Measurements from ENCODE around the gene BTBD16. TPM values are rescaled to one million over a fixed set of nuclear protein-coding genes. Genes with fewer than 3 reads are reported as not detected.

BTBD16 gene
- total and polyA plus RNA-seq, 2 of the 4 experiments (the other 2 are of a cell fraction) = not detected

- Histone ChIP-seq H2AK5ac (ENCODE audit: low read depth, low read length) (no peak overlapping the region), H3K23ac (ENCODE audit: low read depth, low read length) (no peak overlapping the region), H2AK9ac (replicated peaks; ENCODE audit: low read depth, low read length, poor library complexity) (no peak overlapping the region), H3K36me3 (ENCODE audit: control insufficient read depth, insufficient read depth, low read length) (no peaks in the 10 kb centered on the region), H3K4me3 (ENCODE audit: insufficient read depth, low read depth, low read length) (no peak overlapping the region), H2BK20ac (ENCODE audit: low read depth, low read length) (no peak overlapping the region), H3K27me3 (ENCODE audit: control insufficient read depth, insufficient read depth, low read length) (no peaks in the 10 kb centered on the region), H2BK5ac (ENCODE audit: low read depth, low read length, poor library complexity, severe bottlenecking) (no peak overlapping the region), H3K9me3 (ENCODE audit: control insufficient read depth, insufficient read depth, low read length) (no peaks in the 10 kb centered on the region), H2BK120ac (ENCODE audit: low read depth, low read length) (no peak overlapping the region), H4K20me1 (ENCODE audit: insufficient read depth, low read length) (no peaks in the 10 kb centered on the region), H3K9ac (ENCODE audit: low read depth, low read length) (no peak overlapping the region), H2AFZ (replicated peaks; ENCODE audit: low read length, poor library complexity) (no peak overlapping the region), H4K5ac (ENCODE audit: low read depth, low read length) (no peak overlapping the region), H2BK15ac (ENCODE audit: low read depth, low read length) (0 out of 3 replicates have a peak overlapping the region, but pooled peaks have one; percentile 21), H3K4ac (ENCODE audit: low read depth, low read length) (no peak overlapping the region), H3K56ac (ENCODE audit: extremely low read depth, insufficient read depth, low read length) (no peak overlapping the region), H3K4me1 (ENCODE audit: control insufficient read depth, insufficient read depth, low read length) (peaks cover 12% of the 10 kb centered on the region), H4K91ac (ENCODE audit: insufficient read depth, low read depth, low read length) (no peak overlapping the region), H3K79me1 (ENCODE audit: low read depth in 1 of 2, low read length in 2 of 2) (peaks cover 0 to 8% of the 10 kb centered on the region in 2 experiments; a peak in 1 of 4 replicates), H3K14ac (replicated peaks; ENCODE audit: low read depth, low read length) (no peak overlapping the region), H3K4me2 (ENCODE audit: low read depth, low read length) (no peak overlapping the region), H3K18ac (ENCODE audit: low read depth, low read length) (peak overlapping the region; percentile 10; the same call in 1 of the 2 replicates), H4K8ac (ENCODE audit: low read depth in 2 of 2, low read length in 2 of 2) (no peak overlapping the region), H3K27ac (ENCODE audit: insufficient read depth, low read length) (no peak overlapping the region), H3K9me1 (ENCODE audit: insufficient read depth, low read length) (peaks cover 8% of the 10 kb centered on the region; the same call in 1 of the 2 replicates)
- intact Hi-C loops (cut with micrococcal nuclease) = loop anchor here (10.0 kb wide), 2 partner anchors 211 to 341 kb away; partner anchors contain the start of gene ATE1
- POLR2A ChIA-PET (ENCODE audit: unreplicated experiment) = no interaction called here
- in situ Hi-C loops (cut with MboI; ENCODE audit: low sequenced_read_pairs) = no loop called here
- CTCF ChIA-PET = no interaction called here
- DNase-seq (no peak), ATAC-seq (ENCODE audit: low read depth) (no peak)
- dilution Hi-C loops (cut with HindIII; ENCODE audit: low sequenced_read_pairs, unreplicated experiment) = no loop called here
- TF ChIP-seq MAZ (IDR thresholded peaks at IDR 0.05; ENCODE audit: borderline replicate concordance, low read depth, low read length) (no peak), ELK1 (IDR thresholded peaks at IDR 0.05; ENCODE audit: borderline replicate concordance, low read depth, low read length) (no peak), CTCF (conservative IDR thresholded peaks at IDR 0.05; ENCODE audit: low read depth, low read length) (no peak), RAD21 (IDR thresholded peaks at IDR 0.05; ENCODE audit: low read length) (no peak), SMC3 (IDR thresholded peaks at IDR 0.05; ENCODE audit: low read depth, low read length) (no peak), CHD1 (IDR thresholded peaks at IDR 0.05; ENCODE audit: low read depth, low read length) (no peak), RCOR1 (IDR thresholded peaks at IDR 0.05; ENCODE audit: insufficient replicate concordance, low read length) (no peak), BHLHE40 (IDR thresholded peaks at IDR 0.05; ENCODE audit: low read depth, low read length) (no peak), FOS (IDR thresholded peaks at IDR 0.05; ENCODE audit: low read depth, low read length) (no peak), MAFK (IDR thresholded peaks at IDR 0.05; ENCODE audit: low read depth, low read length) (no peak), RFX5 (IDR thresholded peaks at IDR 0.05; ENCODE audit: low read depth, low read length) (no peak)
- no TSS peak for BruUV-seq (replicated peaks)
- WGBS, 2 experiments (ENCODE audit: extremely low coverage in 2 of 2, insufficient read length in 1 of 2) = no CpG with 5 or more reads among the region's 6 CpGs
Observed at GRCh38 chr10:122265896-122266295, 5.2 kb upstream of the BTBD16 start.

Data from IMR-90 (cell line).